DOHH2 (cell line): Measurements from ENCODE around the gene ZNF605.

Experiments used
- EZH2phosphoT487 ChIP-seq: fragments of 200-600 bp; sonication (generic); IDR thresholded peaks from 2 replicates; pipeline ENCODE4 v1.6.1; 2017; ENCODE audit warnings: borderline replicate concordance, mild to moderate bottlenecking, antibody characterized with exemption, low read length, moderate library complexity, mixed read lengths
- TF ChIP-seq, protein P1 (sequence below): fragments of 200-600 bp; sonication (generic); IDR thresholded peaks from one replicate; pipeline ENCODE4 v1.5.1; 2014; ENCODE audit warnings: antibody characterized with exemption, mild to moderate bottlenecking, low read depth, low read length; ENCODE audit not compliant: poor library complexity, severe bottlenecking

GRCh38 chr12:132881818-132882217, 74.3 kb downstream of the ZNF605 start:
- TF ChIP-seq, protein P1, sequence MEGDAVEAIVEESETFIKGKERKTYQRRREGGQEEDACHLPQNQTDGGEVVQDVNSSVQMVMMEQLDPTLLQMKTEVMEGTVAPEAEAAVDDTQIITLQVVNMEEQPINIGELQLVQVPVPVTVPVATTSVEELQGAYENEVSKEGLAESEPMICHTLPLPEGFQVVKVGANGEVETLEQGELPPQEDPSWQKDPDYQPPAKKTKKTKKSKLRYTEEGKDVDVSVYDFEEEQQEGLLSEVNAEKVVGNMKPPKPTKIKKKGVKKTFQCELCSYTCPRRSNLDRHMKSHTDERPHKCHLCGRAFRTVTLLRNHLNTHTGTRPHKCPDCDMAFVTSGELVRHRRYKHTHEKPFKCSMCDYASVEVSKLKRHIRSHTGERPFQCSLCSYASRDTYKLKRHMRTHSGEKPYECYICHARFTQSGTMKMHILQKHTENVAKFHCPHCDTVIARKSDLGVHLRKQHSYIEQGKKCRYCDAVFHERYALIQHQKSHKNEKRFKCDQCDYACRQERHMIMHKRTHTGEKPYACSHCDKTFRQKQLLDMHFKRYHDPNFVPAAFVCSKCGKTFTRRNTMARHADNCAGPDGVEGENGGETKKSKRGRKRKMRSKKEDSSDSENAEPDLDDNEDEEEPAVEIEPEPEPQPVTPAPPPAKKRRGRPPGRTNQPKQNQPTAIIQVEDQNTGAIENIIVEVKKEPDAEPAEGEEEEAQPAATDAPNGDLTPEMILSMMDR = no peak
- TF ChIP-seq EZH2phosphoT487 = no peak
